Type B pancreatic cell (in vitro differentiated cells): ENCODE data around the gene ZNF225. TPM values are rescaled to one million over a fixed set of nuclear protein-coding genes. Genes with fewer than 3 reads are reported as not detected.
"Not testable (repeated sequence)": the region's sequence is repeated elsewhere in the genome, so short reads cannot be mapped to it uniquely, and the experiment has no call there.

ENCODE experiments used
- DNase-seq: peaks from one replicate; pipeline ENCODE4 v3.0.0; 2021; ENCODE audit warnings: mixed read lengths; ENCODE audit not compliant: unreplicated experiment; ENCODE audit errors: extremely low spot score
- H3K27ac Mint-ChIP-seq: 2 replicates; pipeline ENCODE4 v1.8.0; 2021; ENCODE audit warnings: mild to moderate bottlenecking, mixed read lengths
- H3K27me3 Mint-ChIP-seq: 2 replicates; pipeline ENCODE4 v1.8.0; 2021; ENCODE audit warnings: mixed read lengths
- H3K36me3 Mint-ChIP-seq: 2 replicates; pipeline ENCODE4 v1.8.0; 2021; ENCODE audit warnings: mixed read lengths
- H3K4me1 Mint-ChIP-seq: one replicate; pipeline ENCODE4 v1.8.0; 2021; ENCODE audit warnings: mixed read lengths; ENCODE audit not compliant: unreplicated experiment
- H3K4me3 Mint-ChIP-seq: 2 replicates; pipeline ENCODE4 v1.8.0; 2021; ENCODE audit warnings: mild to moderate bottlenecking, mixed read lengths
- H3K9me3 Mint-ChIP-seq: 2 replicates; pipeline ENCODE4 v1.8.0; 2021; ENCODE audit warnings: mixed read lengths
- total RNA-seq: library from RNA; stranded (reverse); gene quantifications from 2 replicates; pipeline ENCODE4 v1.2.1, GENCODE V29; 2021; ENCODE audit warnings: low replicate concordance
- TF ChIP-seq, protein P1 (sequence below): fragments of 200-600 bp; sonication (generic); conservative IDR thresholded peaks from 2 replicates; pipeline ENCODE4 v1.5.0; 2021; ENCODE audit warnings: antibody characterized with exemption, mild to moderate bottlenecking

ZNF225 gene
- total RNA-seq, 1 donor from 2014 or later: 8.4 TPM

DNA sequence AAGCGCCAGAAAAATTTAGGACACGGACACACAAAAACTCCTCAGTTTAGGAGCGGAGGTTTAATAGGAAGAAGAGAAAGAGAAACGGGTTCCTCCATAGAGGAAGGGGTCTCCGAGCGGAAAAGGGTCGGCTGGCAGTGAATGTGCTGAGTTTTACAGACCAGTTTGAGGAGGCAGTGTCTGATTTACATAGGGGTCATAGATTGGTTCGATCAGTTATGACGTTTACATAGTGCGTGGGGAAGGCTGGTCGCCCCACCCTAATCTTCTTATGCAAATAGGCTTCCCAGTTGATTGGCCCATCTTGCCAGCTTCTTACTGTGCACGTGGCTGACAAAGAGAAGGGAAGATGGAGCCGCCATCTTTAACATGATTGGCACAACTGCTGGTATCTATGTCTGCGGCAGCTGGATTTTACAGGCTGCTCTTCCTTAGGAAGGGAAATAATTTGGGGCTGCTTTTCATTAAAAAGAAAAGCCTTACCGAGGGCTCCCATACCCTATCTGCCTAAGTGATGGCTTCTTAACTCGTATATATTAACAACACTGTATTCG is 1.2 kb upstream of the ZNF225 start:
- no peak for DNase-seq
- H3K36me3 Mint-ChIP-seq: peaks cover 39% of the 10 kb centered on the region
- H3K4me1 Mint-ChIP-seq: peaks cover 12% of the 10 kb centered on the region
- no peaks in the 10 kb centered on the region for H3K27me3 Mint-ChIP-seq
- H3K9me3 Mint-ChIP-seq: peaks cover 23% of the 10 kb centered on the region
- TF ChIP-seq, protein P1, sequence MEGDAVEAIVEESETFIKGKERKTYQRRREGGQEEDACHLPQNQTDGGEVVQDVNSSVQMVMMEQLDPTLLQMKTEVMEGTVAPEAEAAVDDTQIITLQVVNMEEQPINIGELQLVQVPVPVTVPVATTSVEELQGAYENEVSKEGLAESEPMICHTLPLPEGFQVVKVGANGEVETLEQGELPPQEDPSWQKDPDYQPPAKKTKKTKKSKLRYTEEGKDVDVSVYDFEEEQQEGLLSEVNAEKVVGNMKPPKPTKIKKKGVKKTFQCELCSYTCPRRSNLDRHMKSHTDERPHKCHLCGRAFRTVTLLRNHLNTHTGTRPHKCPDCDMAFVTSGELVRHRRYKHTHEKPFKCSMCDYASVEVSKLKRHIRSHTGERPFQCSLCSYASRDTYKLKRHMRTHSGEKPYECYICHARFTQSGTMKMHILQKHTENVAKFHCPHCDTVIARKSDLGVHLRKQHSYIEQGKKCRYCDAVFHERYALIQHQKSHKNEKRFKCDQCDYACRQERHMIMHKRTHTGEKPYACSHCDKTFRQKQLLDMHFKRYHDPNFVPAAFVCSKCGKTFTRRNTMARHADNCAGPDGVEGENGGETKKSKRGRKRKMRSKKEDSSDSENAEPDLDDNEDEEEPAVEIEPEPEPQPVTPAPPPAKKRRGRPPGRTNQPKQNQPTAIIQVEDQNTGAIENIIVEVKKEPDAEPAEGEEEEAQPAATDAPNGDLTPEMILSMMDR: no peak
- H3K4me3 Mint-ChIP-seq: peak overlapping the region; percentile 100
- H3K27ac Mint-ChIP-seq: peak overlapping the region; percentile 94

DNA sequence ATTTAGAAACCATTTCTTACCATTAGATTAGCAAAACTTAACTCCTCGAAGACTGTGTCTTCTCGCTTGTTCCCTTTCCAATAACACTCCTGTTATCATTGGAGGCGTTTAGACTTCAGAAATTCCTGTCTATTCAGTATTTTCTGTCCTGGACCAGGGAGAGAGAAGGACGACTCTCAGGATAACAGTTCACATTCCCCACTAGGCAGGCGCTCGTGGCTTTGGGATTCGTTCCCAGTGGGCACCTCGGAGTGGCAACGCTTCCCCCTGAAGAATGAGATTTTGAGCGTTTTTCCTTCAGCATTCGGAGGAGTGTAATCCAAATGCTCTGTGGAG is 429 bp upstream of the ZNF225 start:
- no peak for DNase-seq
- no peaks in the 10 kb centered on the region for H3K27me3 Mint-ChIP-seq
- peak overlapping the region; percentile 100 for H3K4me3 Mint-ChIP-seq
- H3K9me3 Mint-ChIP-seq: peaks cover 15% of the 10 kb centered on the region
- H3K36me3 Mint-ChIP-seq: peaks cover 35% of the 10 kb centered on the region
- peaks cover 12% of the 10 kb centered on the region for H3K4me1 Mint-ChIP-seq
- TF ChIP-seq, protein P1: peak; percentile 25
- peak overlapping the region; percentile 94 for H3K27ac Mint-ChIP-seq

DNA sequence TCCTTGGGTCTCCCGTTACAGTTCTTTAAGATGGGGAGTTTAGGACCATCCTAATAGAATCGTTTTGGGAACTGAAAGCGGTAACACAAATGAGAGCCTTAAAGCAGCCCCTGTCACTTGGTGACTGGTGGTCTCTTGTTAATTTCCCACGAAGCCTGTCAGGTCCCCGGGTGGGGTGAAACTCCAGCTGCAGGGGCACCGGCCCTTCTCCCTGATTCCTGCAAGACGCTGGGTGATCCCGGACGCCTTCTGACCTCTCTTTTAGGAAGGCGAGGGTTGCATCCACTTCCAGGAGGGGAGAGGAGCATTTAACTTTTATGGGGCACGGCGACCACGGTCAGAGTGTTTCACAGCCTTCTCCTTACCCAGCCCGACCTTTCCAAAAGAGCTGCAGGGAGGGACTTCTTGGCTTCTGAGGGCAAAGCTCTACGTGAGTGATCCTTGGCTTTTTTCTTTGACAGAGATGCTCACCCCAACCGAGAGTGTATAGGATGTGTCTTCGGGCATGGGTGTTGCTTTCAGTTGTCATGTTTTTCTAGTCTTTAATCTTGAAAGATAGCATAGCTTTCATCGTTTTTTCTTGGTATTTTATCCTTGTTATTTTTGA is 688 bp downstream of the ZNF225 start:
- DNase-seq: no peak
- Mint-ChIP-seq H3K27ac (peak overlapping the region; percentile 94), H3K9me3 (peaks cover 8% of the 10 kb centered on the region), H3K36me3 (peaks cover 27% of the 10 kb centered on the region), H3K4me3 (peak overlapping the region; percentile 100), H3K4me1 (peaks cover 12% of the 10 kb centered on the region), H3K27me3 (no peaks in the 10 kb centered on the region)
- TF ChIP-seq, protein P1: no peak

DNA sequence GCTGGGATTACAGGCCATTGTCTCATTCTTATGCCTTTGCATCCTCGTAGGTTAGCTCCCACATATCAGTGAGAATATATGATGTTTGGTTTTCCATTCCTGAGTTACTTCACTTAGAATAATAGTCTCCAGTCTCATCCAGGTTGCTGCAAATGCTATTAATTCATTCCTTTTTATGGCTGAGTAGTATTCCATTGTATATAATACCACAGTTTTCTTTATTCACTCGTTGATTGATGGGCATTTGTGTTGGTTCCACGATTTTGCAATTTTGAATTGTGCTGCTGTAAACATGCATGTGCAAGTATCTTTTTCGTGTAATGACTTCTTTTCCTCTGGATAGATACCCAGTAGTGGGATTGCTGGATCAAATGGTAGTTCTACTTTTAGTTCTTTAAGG is 8.0 kb downstream of the ZNF225 start:
- not testable (repeated sequence) for H3K9me3 Mint-ChIP-seq, H3K27me3 Mint-ChIP-seq, DNase-seq, H3K27ac Mint-ChIP-seq, H3K4me1 Mint-ChIP-seq, H3K4me3 Mint-ChIP-seq
- H3K36me3 Mint-ChIP-seq: peaks cover 74% of the 10 kb centered on the region

DNA sequence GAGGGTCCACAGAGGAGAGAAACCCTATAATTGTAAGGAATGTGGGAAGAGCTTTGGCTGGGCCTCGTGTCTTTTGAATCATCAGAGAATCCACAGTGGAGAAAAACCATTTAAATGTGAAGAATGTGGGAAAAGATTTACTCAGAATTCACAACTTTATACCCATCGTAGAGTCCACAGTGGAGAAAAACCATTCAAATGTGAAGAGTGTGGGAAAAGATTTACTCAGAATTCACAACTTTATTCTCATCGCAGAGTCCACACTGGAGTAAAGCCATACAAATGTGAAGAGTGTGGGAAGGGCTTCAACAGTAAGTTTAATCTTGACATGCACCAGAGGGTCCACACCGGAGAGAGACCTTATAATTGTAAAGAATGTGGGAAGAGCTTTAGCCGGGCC is 18.8 kb downstream of the ZNF225 start:
- DNase-seq: no peak
- Mint-ChIP-seq H3K4me1 (no peaks in the 10 kb centered on the region), H3K27ac (no peak overlapping the region), H3K9me3 (no peaks in the 10 kb centered on the region), H3K4me3 (no peak overlapping the region), H3K36me3 (peaks cover 18% of the 10 kb centered on the region), H3K27me3 (no peaks in the 10 kb centered on the region)
- TF ChIP-seq, protein P1: no peak

DNA sequence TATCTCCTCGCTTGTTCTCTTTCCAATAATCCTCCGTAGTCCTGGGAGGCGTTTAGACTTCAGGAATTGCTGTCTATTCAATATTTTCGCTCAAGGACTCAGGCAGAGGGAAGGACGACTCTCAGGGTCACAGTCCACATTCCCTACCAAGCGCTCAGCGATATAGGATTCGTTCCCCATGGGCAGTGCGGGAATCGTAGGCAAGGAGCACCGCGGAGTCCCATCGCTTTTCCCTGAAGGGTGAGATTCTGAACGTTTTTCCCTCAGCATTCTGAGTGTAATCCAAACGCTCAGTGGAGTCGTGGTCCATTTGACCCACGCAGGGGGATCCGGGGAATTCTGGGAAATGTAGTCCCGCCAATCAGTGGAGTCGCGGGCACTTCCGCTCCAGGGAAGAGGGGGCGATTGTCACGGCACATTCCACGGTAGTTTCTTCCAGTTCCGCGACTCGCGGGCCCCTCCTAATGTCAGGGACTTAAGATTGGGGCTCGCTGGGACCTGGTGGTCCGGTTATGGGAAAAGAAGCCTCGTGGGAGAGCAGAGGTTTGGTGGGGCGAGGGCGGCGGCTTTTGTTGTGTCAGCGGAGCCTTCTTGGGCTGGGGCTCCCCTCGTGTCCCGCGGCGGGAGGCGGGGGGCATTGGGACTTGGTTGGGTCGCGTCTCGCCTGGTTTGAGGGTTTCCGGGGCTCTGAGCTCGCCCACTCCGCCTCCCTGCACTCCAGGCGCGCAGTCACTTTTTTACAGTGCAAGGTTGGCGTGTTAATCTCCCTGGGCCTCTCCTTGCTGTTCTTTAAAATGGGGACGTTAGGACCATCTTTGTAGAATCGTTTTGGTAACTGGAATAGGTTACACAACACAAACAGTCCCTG is 28.2 kb downstream of the ZNF225 start, which contains the start of gene ZNF234:
Gene ZNF234 (plus strand): TSS at position 364 of the 868 bp plus-strand sequence. CDS start 3,079 bp downstream, outside the sequence.
- Mint-ChIP-seq H3K27me3 (no peaks in the 10 kb centered on the region), H3K4me1 (peaks cover 29% of the 10 kb centered on the region), H3K4me3 (peak within 1 kb of the TSS; percentile 95), H3K27ac (peak within 1 kb of the TSS; percentile 90), H3K36me3 (peaks cover 19% of the 10 kb centered on the region), H3K9me3 (peaks cover 5% of the 10 kb centered on the region)
- TF ChIP-seq, protein P1: peak; percentile 19
- peak; percentile 84 for DNase-seq
